ENCODE data around the gene KRTAP10-2. TPM values are rescaled to one million over a fixed set of nuclear protein-coding genes. Genes with fewer than 3 reads are reported as not detected.

Gene KRTAP10-2
- total and polyA plus RNA-seq, 2 experiments from 2014 or later = 0.24 TPM; not detected in 1

- no peaks in the 10 kb centered on the region for H3K79me2 ChIP-seq (replicated peaks; ENCODE audit: insufficient read depth)
- H3K9me3 Mint-ChIP-seq = peaks cover 4% of the 10 kb centered on the region; the same call in 1 of the 3 replicates
- no peaks in the 10 kb centered on the region for H3K27me3 ChIP-seq (ENCODE audit: insufficient read depth)
- ATAC-seq (no peak), DNase-seq (ENCODE audit: low spot score) (no peak)
- H4K20me1 ChIP-seq (replicated peaks; ENCODE audit: insufficient read depth) = no peaks in the 10 kb centered on the region
- no peak overlapping the region for H3K4me2 ChIP-seq
- no peak overlapping the region for H3K4me3 ChIP-seq
- no peak overlapping the region for H2AFZ ChIP-seq
- no peaks in the 10 kb centered on the region for H3F3A ChIP-seq (replicated peaks; ENCODE audit: low read depth)
- no peaks in the 10 kb centered on the region for H3K36me3 Mint-ChIP-seq (ENCODE audit: low read depth)
- no peak overlapping the region for H3K27ac Mint-ChIP-seq
- no peak for TF ChIP-seq ZNF114 (CRISPR knock-in tag; IDR thresholded peaks at IDR 0.05)
- no peaks in the 10 kb centered on the region for H3K4me1 ChIP-seq (ENCODE audit: insufficient read depth)
- no peaks in the 10 kb centered on the region for H3K36me3 ChIP-seq (ENCODE audit: insufficient read depth)
- no peaks in the 10 kb centered on the region for H3K9me2 ChIP-seq (ENCODE audit: insufficient read depth)
- peaks cover 6% of the 10 kb centered on the region for H3K27me3 Mint-ChIP-seq (ENCODE audit: insufficient read depth, low read depth, poor library complexity)
- H3K4me3 Mint-ChIP-seq = no peak overlapping the region
- no peak overlapping the region for H3K27ac ChIP-seq (ENCODE audit: low read depth)
- peaks cover 3% of the 10 kb centered on the region; the same call in 2 of the 3 replicates for H3K4me1 Mint-ChIP-seq
These were observed 19.4 kb downstream of the KRTAP10-2 start for GRCh38 chr21:44531606-44532564.

- H3K9me3 Mint-ChIP-seq = peaks cover 4% of the 10 kb centered on the region; the same call in 1 of the 3 replicates
- H4K20me1 ChIP-seq (replicated peaks; ENCODE audit: insufficient read depth) = no peaks in the 10 kb centered on the region
- H3K4me2 ChIP-seq = no peak overlapping the region
- no peaks in the 10 kb centered on the region for H3F3A ChIP-seq (replicated peaks; ENCODE audit: low read depth)
- no peak overlapping the region for H3K4me3 Mint-ChIP-seq
- H3K36me3 ChIP-seq (ENCODE audit: insufficient read depth) = no peaks in the 10 kb centered on the region
- H3K4me1 ChIP-seq (ENCODE audit: insufficient read depth) = no peaks in the 10 kb centered on the region
- H3K27me3 Mint-ChIP-seq (ENCODE audit: insufficient read depth, low read depth, poor library complexity) = peaks cover 6% of the 10 kb centered on the region
- TF ChIP-seq CREB1 (CRISPR knock-in tag; IDR thresholded peaks at IDR 0.05; ENCODE audit: low read depth) = no peak
- no peak for TF ChIP-seq EZH2 (IDR thresholded peaks at IDR 0.05; ENCODE audit: low read depth, unreplicated experiment)
- TF ChIP-seq CTCF (conservative IDR thresholded peaks at IDR 0.05; ENCODE audit: low read depth in 2 of 2) = no peak
- TF ChIP-seq ZNF331 (CRISPR knock-in tag; IDR thresholded peaks at IDR 0.05; ENCODE audit: low read depth) = no peak
- H3K4me1 Mint-ChIP-seq = peaks cover 3% of the 10 kb centered on the region; the same call in 2 of the 3 replicates
- H3K79me2 ChIP-seq (replicated peaks; ENCODE audit: insufficient read depth) = no peaks in the 10 kb centered on the region
- no peak overlapping the region for H2AFZ ChIP-seq
- 0 out of 2 replicates have a peak, but pooled peaks cover 1% of the 10 kb centered on the region for H3K9me2 ChIP-seq (ENCODE audit: insufficient read depth)
- no peak overlapping the region for H3K4me3 ChIP-seq
- DNase-seq (ENCODE audit: low spot score) (no peak), ATAC-seq (no peak)
- no peaks in the 10 kb centered on the region for H3K27me3 ChIP-seq (ENCODE audit: insufficient read depth)
- H3K36me3 Mint-ChIP-seq (ENCODE audit: low read depth) = no peaks in the 10 kb centered on the region
- H3K27ac Mint-ChIP-seq = no peak overlapping the region
- H3K27ac ChIP-seq (ENCODE audit: low read depth) = no peak overlapping the region
These were observed 20.3 kb downstream of the KRTAP10-2 start for GRCh38 chr21:44530903-44531605.

Measured in GM23338 (cell line).